Measurements from ENCODE around the gene JAKMIP3.

GRCh38 chr10:132111121-132111731, 45.5 kb downstream of the JAKMIP3 start:
- TF ChIP-seq CTCF (IDR thresholded peaks at IDR 0.05; ENCODE audit: low read depth, low read length, poor library complexity, severe bottlenecking) (no peak), EZH2phosphoT487 (IDR thresholded peaks at IDR 0.05; ENCODE audit: borderline replicate concordance, low read length) (no peak)

Measured in DOHH2 (cell line).